K562 (cell line): ENCODE data around the gene ITPR2. TPM values are rescaled to one million over a fixed set of nuclear protein-coding genes. Genes with fewer than 3 reads are reported as not detected.

ENCODE experiments used
- CEBPB ChIP-seq: fragments of 450-650 bp; IDR thresholded peaks from 2 replicates; pipeline ENCODE4 v1.6.1; 2016; ENCODE audit warnings: missing genetic modification characterization, missing compliant biosample characterization
- E2F8 ChIP-seq: fragments of 450-650 bp; IDR thresholded peaks from 2 replicates; pipeline ENCODE4 v1.7.1; 2018; ENCODE audit warnings: mild to moderate bottlenecking, low read depth; ENCODE audit not compliant: partially characterized antibody
- FOXK1 ChIP-seq: sonication (generic); formaldehyde crosslinking; IDR thresholded peaks from 2 replicates; pipeline ENCODE4 v1.8.0; 2022; ENCODE audit warnings: missing genetic modification reagents, mild to moderate bottlenecking, borderline replicate concordance
- HDAC1 ChIP-seq, 2 experiments: fragments of 450-650 bp; IDR thresholded peaks; 2 replicates each; pipeline ENCODE4 v1.6.1; 2016 to 2017; ENCODE audit warnings: inconsistent platforms in 1 of 2, mild to moderate bottlenecking in 1 of 2, moderate library complexity in 1 of 2
- KDM5B ChIP-seq: fragments of 200-600 bp; sonication (generic); IDR thresholded peaks from 2 replicates; pipeline ENCODE4 v1.6.1; 2012; ENCODE audit warnings: low read depth, mild to moderate bottlenecking, moderate library complexity, low read length, control low read depth, inconsistent platforms; ENCODE audit not compliant: insufficient replicate concordance
- MEF2D ChIP-seq: conservative IDR thresholded peaks from 2 replicates; pipeline ENCODE4 v1.6.1; 2016; ENCODE audit warnings: low read depth, missing genetic modification characterization, missing compliant biosample characterization
- PHF8 ChIP-seq: fragments of 200-600 bp; sonication (generic); IDR thresholded peaks from 2 replicates; pipeline ENCODE4 v1.6.1; 2012; ENCODE audit warnings: mixed run types, mild to moderate bottlenecking, inconsistent platforms, low read length, moderate library complexity, borderline replicate concordance
- TCF7L2 ChIP-seq: fragments of 150-350 bp; IDR thresholded peaks from 2 replicates; pipeline ENCODE4 v1.6.1; 2016; ENCODE audit warnings: low read depth, mild to moderate bottlenecking, low read length, moderate library complexity
- TOE1 ChIP-seq, 2 experiments: fragments of 450-650 bp in 1 of 2; sonication (generic) in 1 of 2; formaldehyde crosslinking in 1 of 2; IDR thresholded peaks; 2 replicates each; pipeline versions ENCODE4 v1.7.1 to v1.8.0; 2016 to 2022; ENCODE audit warnings: borderline replicate concordance in 2 of 2, mild to moderate bottlenecking in 2 of 2, antibody characterized with exemption in 1 of 2, inconsistent platforms in 1 of 2, low read depth in 1 of 2, missing genetic modification reagents in 1 of 2, moderate library complexity in 1 of 2
- TSC22D4 ChIP-seq: fragments of 450-650 bp; IDR thresholded peaks from 2 replicates; pipeline ENCODE4 v1.6.1; 2016; ENCODE audit warnings: missing genetic modification characterization, missing biosample characterization, control low read depth
- ZBTB11 ChIP-seq, 3 experiments: fragments of 200-800 bp in 1 of 3; fragments of 250-450 bp in 1 of 3; fragments of 450-650 bp in 1 of 3; sonication (Bioruptor Pico) in 1 of 3; sonication (Bioruptor generic) in 1 of 3; formaldehyde crosslinking in 1 of 3; IDR thresholded peaks; 2 replicates each; pipeline versions ENCODE4 v1.6.1 to v1.8.0; 2016 to 2022; ENCODE audit warnings: mild to moderate bottlenecking in 2 of 3, missing genetic modification characterization in 2 of 3, missing compliant biosample characterization in 1 of 3, moderate library complexity in 1 of 3
- ZBTB17 ChIP-seq: fragments of 450-650 bp; formaldehyde crosslinking; IDR thresholded peaks from 2 replicates; pipeline ENCODE4 v1.4.0; 2020; ENCODE audit warnings: mild to moderate bottlenecking
- ZC3H8 ChIP-seq: fragments of 450-650 bp; IDR thresholded peaks from 2 replicates; pipeline ENCODE4 v1.6.1; 2017
- ZKSCAN8 ChIP-seq: fragments of 200-800 bp; sonication (Bioruptor generic); IDR thresholded peaks from 2 replicates; pipeline ENCODE4 v1.6.1; 2016; ENCODE audit warnings: missing genetic modification characterization, missing compliant biosample characterization
- ZNF280B ChIP-seq: fragments of 250-450 bp; sonication (Bioruptor Pico); IDR thresholded peaks from 2 replicates; pipeline ENCODE4 v1.5.1; 2021; ENCODE audit warnings: mild to moderate bottlenecking
- ZNF551 ChIP-seq: fragments of 250-450 bp; sonication (Bioruptor Pico); IDR thresholded peaks from 2 replicates; pipeline ENCODE4 v1.5.0; 2021; ENCODE audit warnings: mild to moderate bottlenecking, moderate library complexity
- ZSCAN32 ChIP-seq: fragments of 450-650 bp; formaldehyde crosslinking; IDR thresholded peaks from 2 replicates; pipeline ENCODE4 v1.4.0; 2020; ENCODE audit warnings: mild to moderate bottlenecking, moderate library complexity
- polyA plus RNA-seq, 8 experiments: library from polyadenylated mRNA; depleted of rRNA in 4 of 8; stranded (reverse) in 5 of 8; unstranded in 3 of 8; fragments of >200 nt; fragmentation: Nextera tagmentation in 2 of 8; fragmentation: Illumina TruSeq in 1 of 8; extraction: Ambion mirVana in 2 of 8; extraction: Trizol in 1 of 8; gene quantifications; 2 replicates each; pipeline versions ENCODE4 v1.2.1 to v1.2.3, GENCODE V29; 2011 to 2014; ENCODE audit warnings: inconsistent platforms in 1 of 8, missing spikeins in 1 of 8
- total RNA-seq, 7 experiments: library from RNA; depleted of rRNA in 6 of 7; stranded (reverse); fragments of >200 nt in 6 of 7; fragmentation: Illumina TruSeq in 2 of 7; extraction: Trizol in 2 of 7; gene quantifications; 2 replicates each; pipeline versions ENCODE4 v1.2.1 to v1.2.3, GENCODE V29; 2011 to 2021; ENCODE audit warnings: low replicate concordance in 1 of 7
- TF ChIP-seq, protein P1 (sequence below): fragments of 450-650 bp; IDR thresholded peaks from 2 replicates; pipeline ENCODE4 v1.6.1; 2016; ENCODE audit warnings: antibody characterized with exemption

ITPR2 gene
- total and polyA plus RNA-seq, 9 of the 15 experiments (the other 6 are each of a cell fraction or from before 2014, with no cell fraction given) = 0.21 to 3.3 (median 0.95) TPM

GRCh38 chr12:26696613-26697092, 136.3 kb downstream of the ITPR2 start (continued):
- TF ChIP-seq E2F8 (no peak), HDAC1 (IDR thresholded peaks at IDR 0.05) (no peak), ZNF280B (CRISPR knock-in tag) (no peak), FOXK1 (CRISPR knock-in tag) (no peak), ZC3H8 (no peak), ZBTB17 (CRISPR knock-in tag) (peak; percentile 61), ZSCAN32 (CRISPR knock-in tag) (no peak), KDM5B (no peak), TOE1 (IDR thresholded peaks at IDR 0.05; ENCODE audit: borderline replicate concordance) (no peak), TOE1 (CRISPR knock-in tag; IDR thresholded peaks at IDR 0.05; ENCODE audit: borderline replicate concordance, low read depth) (no peak), ZBTB11 (CRISPR knock-in tag; IDR thresholded peaks at IDR 0.05) (peak in 1 of 3 experiments; percentile 64; a peak in 2 of 6 replicates), ZKSCAN8 (CRISPR knock-in tag) (peak; percentile 71; the same call in 1 of the 2 replicates), PHF8 (no peak), TCF7L2 (no peak), ZNF551 (CRISPR knock-in tag) (no peak), CEBPB (tag) (no peak), MEF2D (tag) (peak; percentile 58; the same call in 1 of the 2 replicates), TSC22D4 (tag) (no peak)
- TF ChIP-seq, protein P1, sequence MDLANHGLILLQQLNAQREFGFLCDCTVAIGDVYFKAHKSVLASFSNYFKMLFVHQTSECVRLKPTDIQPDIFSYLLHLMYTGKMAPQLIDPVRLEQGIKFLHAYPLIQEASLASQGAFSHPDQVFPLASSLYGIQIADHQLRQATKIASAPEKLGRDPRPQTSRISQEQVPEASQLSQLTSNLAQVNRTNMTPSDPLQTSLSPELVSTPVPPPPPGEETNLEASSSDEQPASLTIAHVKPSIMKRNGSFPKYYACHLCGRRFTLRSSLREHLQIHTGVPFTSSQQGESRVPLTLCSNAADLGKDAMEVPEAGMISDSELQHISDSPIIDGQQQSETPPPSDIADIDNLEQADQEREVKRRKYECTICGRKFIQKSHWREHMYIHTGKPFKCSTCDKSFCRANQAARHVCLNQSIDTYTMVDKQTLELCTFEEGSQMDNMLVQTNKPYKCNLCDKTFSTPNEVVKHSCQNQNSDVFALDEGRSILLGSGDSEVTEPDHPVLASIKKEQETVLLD = no peak; the same call in 1 of the 2 replicates
